HepG2 (cell line): Measurements from ENCODE around the gene ZNF222.

Source experiments
- ATF2 ChIP-seq: sonication (generic); formaldehyde crosslinking; IDR thresholded peaks from 2 replicates; pipeline ENCODE4 v1.4.0; 2020; ENCODE audit warnings: missing genetic modification reagents
- CTCF ChIP-seq: sonication (generic); formaldehyde crosslinking; IDR thresholded peaks from 2 replicates; pipeline ENCODE4 v1.5.0; 2020; ENCODE audit warnings: mild to moderate bottlenecking, missing genetic modification reagents, moderate library complexity
- GABPA ChIP-seq, 2 experiments: IDR thresholded peaks; 2 replicates each; pipeline ENCODE4 v1.6.1; 2011 to 2016; ENCODE audit warnings: low read depth in 2 of 2, low read length in 1 of 2, missing biosample characterization in 1 of 2, missing genetic modification characterization in 1 of 2
- JDP2 ChIP-seq: sonication (generic); formaldehyde crosslinking; IDR thresholded peaks from 2 replicates; pipeline ENCODE4 v1.8.1; 2022; ENCODE audit warnings: missing genetic modification reagents, borderline replicate concordance
- NBN ChIP-seq: fragments of 450-650 bp; conservative IDR thresholded peaks from 2 replicates; pipeline ENCODE4 v1.6.1; 2017
- NFIC ChIP-seq: IDR thresholded peaks from 2 replicates; pipeline ENCODE4 v1.6.1; 2012; ENCODE audit warnings: mild to moderate bottlenecking, low read length, inconsistent platforms
- POLR2A ChIP-seq, 2 experiments: IDR thresholded peaks; 2 replicates each; pipeline ENCODE4 v1.6.1; 2011; ENCODE audit warnings: low read depth in 2 of 2, low read length in 2 of 2, mild to moderate bottlenecking in 1 of 2, moderate library complexity in 1 of 2; ENCODE audit not compliant: insufficient read depth in 1 of 2
- POLR2AphosphoS5 ChIP-seq: IDR thresholded peaks from 2 replicates; pipeline ENCODE4 v1.6.1; 2012; ENCODE audit warnings: low read depth, low read length
- ZBTB8A ChIP-seq: sonication (generic); formaldehyde crosslinking; IDR thresholded peaks from 2 replicates; pipeline ENCODE4 v1.4.0; 2020; ENCODE audit warnings: mild to moderate bottlenecking, low read depth, missing genetic modification reagents, borderline replicate concordance
- ZNF101 ChIP-seq: sonication (generic); formaldehyde crosslinking; IDR thresholded peaks from 2 replicates; pipeline ENCODE4 v1.4.0; 2020; ENCODE audit warnings: mild to moderate bottlenecking, low read depth, missing genetic modification reagents, borderline replicate concordance
- ZNF253 ChIP-seq: sonication (generic); formaldehyde crosslinking; IDR thresholded peaks from 2 replicates; pipeline ENCODE4 v1.8.0; 2022; ENCODE audit warnings: mild to moderate bottlenecking, missing genetic modification reagents, borderline replicate concordance
- TF ChIP-seq, protein P1 (sequence below): sonication (generic); formaldehyde crosslinking; IDR thresholded peaks from 2 replicates; pipeline ENCODE4 v1.8.0; 2022; ENCODE audit warnings: mild to moderate bottlenecking, missing genetic modification reagents
- TF ChIP-seq, protein P2 (sequence below): sonication (generic); formaldehyde crosslinking; IDR thresholded peaks from 2 replicates; pipeline ENCODE4 v1.4.0; 2020; ENCODE audit warnings: missing genetic modification reagents

- no peak for TF ChIP-seq POLR2A (IDR thresholded peaks at IDR 0.05; ENCODE audit: insufficient read depth in 1 of 2, low read depth in 2 of 2, low read length in 2 of 2)
- no peak for TF ChIP-seq ZNF253 (CRISPR knock-in tag)
- TF ChIP-seq ZNF101 (CRISPR knock-in tag), result no peak
- TF ChIP-seq CTCF (CRISPR knock-in tag), result peak; percentile 48
- TF ChIP-seq NBN, result no peak
- no peak for TF ChIP-seq ZBTB8A
- TF ChIP-seq, protein P1, sequence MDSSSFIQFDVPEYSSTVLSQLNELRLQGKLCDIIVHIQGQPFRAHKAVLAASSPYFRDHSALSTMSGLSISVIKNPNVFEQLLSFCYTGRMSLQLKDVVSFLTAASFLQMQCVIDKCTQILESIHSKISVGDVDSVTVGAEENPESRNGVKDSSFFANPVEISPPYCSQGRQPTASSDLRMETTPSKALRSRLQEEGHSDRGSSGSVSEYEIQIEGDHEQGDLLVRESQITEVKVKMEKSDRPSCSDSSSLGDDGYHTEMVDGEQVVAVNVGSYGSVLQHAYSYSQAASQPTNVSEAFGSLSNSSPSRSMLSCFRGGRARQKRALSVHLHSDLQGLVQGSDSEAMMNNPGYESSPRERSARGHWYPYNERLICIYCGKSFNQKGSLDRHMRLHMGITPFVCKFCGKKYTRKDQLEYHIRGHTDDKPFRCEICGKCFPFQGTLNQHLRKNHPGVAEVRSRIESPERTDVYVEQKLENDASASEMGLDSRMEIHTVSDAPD (CRISPR knock-in tag), result no peak
- no peak for TF ChIP-seq GABPA (IDR thresholded peaks at IDR 0.05; ENCODE audit: low read depth, low read length)
- TF ChIP-seq GABPA (CRISPR knock-in tag; IDR thresholded peaks at IDR 0.05; ENCODE audit: low read depth), result no peak
- TF ChIP-seq NFIC, result no peak
- TF ChIP-seq ATF2 (CRISPR knock-in tag), result no peak
- TF ChIP-seq JDP2 (CRISPR knock-in tag), result no peak
- TF ChIP-seq, protein P2, sequence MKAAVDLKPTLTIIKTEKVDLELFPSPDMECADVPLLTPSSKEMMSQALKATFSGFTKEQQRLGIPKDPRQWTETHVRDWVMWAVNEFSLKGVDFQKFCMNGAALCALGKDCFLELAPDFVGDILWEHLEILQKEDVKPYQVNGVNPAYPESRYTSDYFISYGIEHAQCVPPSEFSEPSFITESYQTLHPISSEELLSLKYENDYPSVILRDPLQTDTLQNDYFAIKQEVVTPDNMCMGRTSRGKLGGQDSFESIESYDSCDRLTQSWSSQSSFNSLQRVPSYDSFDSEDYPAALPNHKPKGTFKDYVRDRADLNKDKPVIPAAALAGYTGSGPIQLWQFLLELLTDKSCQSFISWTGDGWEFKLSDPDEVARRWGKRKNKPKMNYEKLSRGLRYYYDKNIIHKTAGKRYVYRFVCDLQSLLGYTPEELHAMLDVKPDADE (CRISPR knock-in tag), result no peak
- no peak for TF ChIP-seq POLR2AphosphoS5
Measured at GRCh38 chr19:44072543-44073401, 47.6 kb downstream of the ZNF222 start.
